AG09309 (cell line): ENCODE measurements around the gene TNNC1.
A peak's percentile ranks its signal among the peaks of the same experiment; 100 is the strongest.

Experiments used
- DNase-seq: peaks from one replicate; pipeline ENCODE4 v3.0.0-alpha.2; 2010; ENCODE audit warnings: low read depth
- H3K4me3 ChIP-seq: 2 replicates; pipeline ENCODE4 v1.5.1; 2011; ENCODE audit warnings: mild to moderate bottlenecking, low read depth, low read length, moderate library complexity; ENCODE audit not compliant: control insufficient read depth
- CTCF ChIP-seq: IDR thresholded peaks from 2 replicates; pipeline ENCODE4 v1.5.1; 2011; ENCODE audit warnings: mild to moderate bottlenecking, low read depth, low read length, inconsistent platforms; ENCODE audit not compliant: insufficient read depth, control insufficient read depth; ENCODE audit errors: missing control alignments

TNNC1 gene

GRCh38 chr3:52444860-52445793 is 8.7 kb downstream of the TNNC1 start, which contains the start of gene SEMA3G:
TSS of gene SEMA3G (minus strand) at chr3:52445103. CDS start at chr3:52445027, 76 bp downstream.
- no peak within 1 kb of the TSS for H3K4me3 ChIP-seq
- DNase-seq, result no peak
- peak; percentile 66 for TF ChIP-seq CTCF

- no peak for TF ChIP-seq CTCF
- DNase-seq, result no peak
- H3K4me3 ChIP-seq, result no peak overlapping the region
Observed at GRCh38 chr3:52443791-52444687, 9.8 kb downstream of the TNNC1 start.

- no peak for DNase-seq
- no peak for TF ChIP-seq CTCF
- no peak overlapping the region for H3K4me3 ChIP-seq
Observed at GRCh38 chr3:52443268-52443610, 10.6 kb downstream of the TNNC1 start.

GRCh38 chr3:52442409-52443267 is 11.2 kb downstream of the TNNC1 start:
- DNase-seq, result no peak
- TF ChIP-seq CTCF, result no peak
- H3K4me3 ChIP-seq, result no peak overlapping the region

- DNase-seq, result no peak
- H3K4me3 ChIP-seq, result no peak overlapping the region
- TF ChIP-seq CTCF, result no peak
Observed at GRCh38 chr3:52441772-52442332, 12.0 kb downstream of the TNNC1 start.
